WTC11 (cell line): ENCODE measurements around the gene SNCAIP. TPM values are rescaled to one million over a fixed set of nuclear protein-coding genes. Genes with fewer than 3 reads are reported as not detected.

Experiments used
- total RNA-seq: library from RNA; stranded (reverse); gene quantifications from 3 replicates; pipeline ENCODE4 v1.2.3, GENCODE V29; 2021

SNCAIP gene
- total RNA-seq, 1 experiment from 2014 or later: 10.0 TPM

Other genes starting within 250 kb of the SNCAIP start
- 1.3 to 2.8 TPM (median 2.2 TPM) in 3 replicates for gene LOX, start 234.0 kb upstream of the SNCAIP start, total RNA-seq
- gene ZNF474, start 182.7 kb upstream of the SNCAIP start, total RNA-seq: not detected in 3 replicates